GM19468 (cell line): ENCODE data around the gene NPW.

Source experiments
- ATAC-seq: cut with Tn5 transposase; IDR thresholded peaks from one replicate; pipeline ENCODE4 v1.9.1; 2021; ENCODE audit warnings: mild to moderate bottlenecking, moderate library complexity, moderate number of reproducible peaks; ENCODE audit not compliant: unreplicated experiment; ENCODE audit errors: extremely low read depth

Gene NPW

GRCh38 chr16:2015117-2015946, 4.3 kb upstream of the NPW start:
- no peak for ATAC-seq

DNA sequence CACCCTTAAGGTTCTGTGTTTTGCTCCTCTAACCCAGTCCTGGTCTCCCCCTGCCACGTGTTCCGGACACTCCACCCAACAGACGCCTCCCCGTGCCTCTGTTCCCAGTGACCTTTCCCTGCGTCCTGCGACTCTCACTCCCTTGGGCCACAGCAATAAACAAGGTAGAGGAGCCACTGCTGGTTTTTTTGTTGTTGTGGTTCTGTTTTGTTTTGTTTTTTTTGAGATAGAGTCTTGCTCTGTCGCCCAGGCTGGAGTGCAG, 3.7 kb upstream of the NPW start:
- no peak for ATAC-seq

DNA sequence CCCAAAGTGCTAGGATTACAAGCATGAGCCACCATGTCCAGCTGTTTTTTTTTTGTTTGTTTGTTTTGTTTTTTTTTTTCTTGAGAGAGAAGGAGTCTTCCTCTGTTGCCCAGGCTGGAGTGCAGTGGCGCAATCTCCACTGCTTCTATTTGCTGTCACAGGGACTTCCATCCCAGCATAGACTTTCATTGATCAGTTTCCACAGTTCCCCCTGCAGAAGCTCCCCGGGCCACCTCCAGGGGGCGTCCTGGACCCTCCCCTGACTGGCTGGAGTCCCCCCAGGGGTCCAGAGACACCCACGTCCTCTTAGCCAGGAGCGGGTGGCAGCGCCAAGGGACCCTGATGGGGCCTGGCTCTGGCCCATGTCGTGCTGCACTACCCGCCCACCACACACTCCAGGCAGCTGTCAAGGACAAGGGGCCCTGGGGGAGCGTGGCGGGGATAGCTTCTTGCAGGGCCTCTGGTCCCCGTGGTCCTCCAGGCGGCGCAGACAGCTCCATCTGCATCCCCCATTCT, 3.1 kb upstream of the NPW start:
- no peak for ATAC-seq

DNA sequence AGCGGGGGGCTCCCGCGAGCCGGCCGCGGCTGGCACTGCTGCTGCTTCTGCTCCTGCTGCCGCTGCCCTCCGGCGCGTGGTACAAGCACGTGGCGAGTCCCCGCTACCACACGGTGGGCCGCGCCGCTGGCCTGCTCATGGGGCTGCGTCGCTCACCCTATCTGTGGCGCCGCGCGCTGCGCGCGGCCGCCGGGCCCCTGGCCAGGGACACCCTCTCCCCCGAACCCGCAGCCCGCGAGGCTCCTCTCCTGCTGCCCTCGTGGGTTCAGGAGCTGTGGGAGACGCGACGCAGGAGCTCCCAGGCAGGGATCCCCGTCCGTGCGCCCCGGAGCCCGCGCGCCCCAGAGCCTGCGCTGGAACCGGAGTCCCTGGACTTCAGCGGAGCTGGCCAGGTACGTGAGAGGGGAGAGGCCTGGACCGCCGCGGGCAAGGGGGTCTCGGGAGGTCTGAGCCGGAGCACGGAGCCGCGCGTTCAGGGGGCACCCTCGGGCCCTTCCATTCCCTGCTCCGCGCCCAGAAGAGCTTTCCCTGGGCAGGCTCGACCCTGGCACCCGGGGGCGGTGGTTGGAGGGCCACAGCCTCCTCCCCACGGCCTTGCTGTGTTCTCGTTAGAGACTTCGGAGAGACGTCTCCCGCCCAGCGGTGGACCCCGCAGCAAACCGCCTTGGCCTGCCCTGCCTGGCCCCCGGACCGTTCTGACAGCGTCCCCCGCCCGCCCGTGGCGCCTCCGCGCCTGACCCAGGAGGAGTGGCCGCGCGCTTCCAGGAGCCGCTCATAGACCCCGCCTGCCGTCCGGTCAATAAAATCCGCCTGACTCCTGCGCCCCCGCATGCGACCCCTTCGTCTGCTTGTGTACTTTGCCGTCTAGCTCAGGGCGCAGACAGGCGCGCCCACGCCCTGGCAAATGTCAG, 591 bp downstream of the NPW start:
- no peak for ATAC-seq

GRCh38 chr16:2022723-2023091, 3.1 kb downstream of the NPW start:
- no peak for ATAC-seq

DNA sequence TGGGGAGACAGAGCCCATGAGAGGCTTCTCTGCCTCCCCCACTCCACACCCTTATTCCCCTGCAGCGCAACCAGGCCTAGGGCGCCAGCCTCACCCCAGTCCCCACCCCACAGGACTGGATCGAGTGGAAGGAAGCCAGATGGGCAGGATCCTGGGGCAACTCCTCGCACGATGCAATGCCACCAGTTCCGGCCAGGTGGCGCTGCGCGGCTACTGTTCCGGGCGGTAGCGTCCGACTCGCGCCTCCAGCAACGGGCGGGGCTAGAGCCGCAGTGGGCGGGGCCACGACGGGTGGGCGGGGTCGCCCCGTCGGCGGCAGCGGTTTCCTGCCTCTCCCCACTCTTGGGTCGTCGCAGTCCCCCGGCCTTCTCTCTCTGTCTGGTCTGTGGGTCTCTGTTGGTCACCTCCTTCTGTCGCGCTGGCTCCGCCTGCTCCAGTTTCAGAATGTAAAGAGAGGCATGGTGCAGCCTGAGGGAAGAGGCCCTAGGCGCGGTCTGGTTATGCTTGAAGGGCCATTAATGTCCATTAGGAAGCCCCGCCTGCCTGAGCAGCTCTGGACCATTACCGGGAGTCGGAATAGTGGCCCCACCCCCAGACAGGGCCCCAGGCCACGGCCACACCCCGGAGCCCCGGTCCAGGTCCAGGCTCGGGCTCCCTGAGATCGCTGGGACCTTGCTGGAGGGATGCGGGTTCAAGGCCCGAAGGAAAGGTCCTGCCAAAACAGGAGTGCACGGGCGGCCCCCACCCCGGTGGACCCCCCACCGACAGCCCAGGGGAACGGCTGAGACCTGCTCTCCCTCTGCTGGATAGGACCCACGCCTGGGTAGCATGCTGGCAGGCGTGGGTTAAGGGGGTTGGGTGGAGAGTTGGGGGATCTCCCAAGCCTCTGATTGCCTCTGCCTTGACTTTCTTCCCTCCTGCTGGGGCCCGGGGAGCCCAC, 3.8 kb downstream of the NPW start:
- ATAC-seq = no peak

- ATAC-seq = no peak
Observed at GRCh38 chr16:2024032-2024420, 4.4 kb downstream of the NPW start.

DNA sequence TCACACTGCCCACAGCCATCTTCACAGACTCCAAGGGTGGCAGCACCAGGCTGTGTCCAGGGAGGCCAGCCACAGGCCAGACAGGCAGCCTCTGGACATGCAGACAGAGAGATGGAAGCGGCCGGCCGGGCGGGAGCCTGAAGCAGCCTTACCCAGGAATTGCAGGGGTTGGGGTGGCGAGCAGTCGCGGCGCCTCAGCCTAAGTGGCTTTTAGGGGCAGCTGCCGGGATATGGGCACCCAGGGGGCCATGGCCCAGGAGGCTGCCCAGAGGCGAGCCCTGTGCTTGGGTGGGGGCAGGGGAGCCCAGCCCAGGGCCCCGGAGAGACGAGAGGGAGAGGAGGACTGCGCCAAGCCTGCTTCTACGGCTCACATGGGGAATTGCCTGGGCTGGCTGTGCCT, 5.7 kb downstream of the NPW start:
- ATAC-seq = no peak

DNA sequence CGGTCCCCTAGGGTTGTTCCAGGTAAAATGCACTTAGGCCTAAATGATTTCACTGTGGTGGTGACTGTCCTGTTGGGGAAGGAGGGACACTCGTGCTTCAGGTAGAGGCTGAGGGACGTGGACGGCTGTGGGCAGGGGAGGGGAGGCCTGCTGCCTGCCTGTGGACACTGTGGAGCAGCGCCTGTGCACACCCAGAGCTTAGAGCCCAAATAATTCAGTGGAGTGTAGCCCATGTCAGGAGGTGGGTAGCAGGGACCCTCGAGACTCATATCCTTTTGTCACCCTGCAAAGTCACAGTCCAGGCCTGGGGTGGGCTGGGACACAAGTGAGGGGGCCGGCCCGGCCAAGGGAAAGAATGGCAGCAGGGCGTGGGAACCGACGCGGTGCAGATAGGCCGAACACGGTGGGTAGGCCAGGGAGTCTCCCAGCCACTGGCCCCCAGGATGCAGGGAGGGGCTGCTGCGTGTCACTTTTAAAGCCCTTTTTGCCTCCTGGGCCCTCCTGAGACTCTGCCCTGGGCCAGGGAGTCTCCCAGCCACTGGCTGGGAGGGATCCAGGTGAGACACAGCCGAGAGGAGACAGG, 6.4 kb downstream of the NPW start:
- no peak for ATAC-seq

DNA sequence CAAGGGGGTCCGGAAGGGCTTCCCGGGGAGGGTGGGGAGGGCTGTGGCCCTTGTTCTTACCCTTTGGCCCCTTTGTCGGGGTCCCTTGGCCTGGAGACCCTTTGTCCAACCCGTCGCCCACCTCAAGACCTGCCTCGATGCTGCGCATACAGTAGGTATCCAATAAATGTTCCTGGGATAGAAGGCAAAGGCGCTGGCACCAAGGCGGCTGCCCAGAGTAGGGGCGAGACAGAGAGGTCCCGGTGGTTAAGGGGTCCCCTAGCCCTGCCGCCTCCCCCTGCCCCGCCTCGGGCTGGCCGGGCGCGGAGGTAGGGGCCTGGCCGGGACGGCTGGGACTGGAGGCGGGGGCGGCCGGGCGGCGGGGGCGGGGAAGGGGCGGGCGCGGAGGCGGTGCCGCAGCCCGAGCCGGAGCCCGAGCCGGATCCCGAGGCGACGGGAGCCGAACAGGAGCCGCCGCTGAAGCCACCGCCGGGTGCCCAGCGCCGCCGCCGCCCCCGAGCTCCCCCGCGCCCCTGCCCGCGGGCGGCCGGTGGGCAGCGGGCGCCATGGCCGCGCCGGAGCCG, 7.0 kb downstream of the NPW start, which contains the start of gene NHERF2:
NHERF2 (plus strand) TSS at position 442 of the 563 bp plus-strand sequence; CDS start at position 546, 104 bp downstream.
- ATAC-seq = no peak

GRCh38 chr16:2027024-2028010, 7.7 kb downstream of the NPW start:
- no peak for ATAC-seq

GRCh38 chr16:2028146-2028545, 8.6 kb downstream of the NPW start:
- no peak for ATAC-seq

- no peak for ATAC-seq
Observed at GRCh38 chr16:2028620-2029220, 9.1 kb downstream of the NPW start.

GRCh38 chr16:2029350-2029749, 9.8 kb downstream of the NPW start:
- ATAC-seq = no peak

DNA sequence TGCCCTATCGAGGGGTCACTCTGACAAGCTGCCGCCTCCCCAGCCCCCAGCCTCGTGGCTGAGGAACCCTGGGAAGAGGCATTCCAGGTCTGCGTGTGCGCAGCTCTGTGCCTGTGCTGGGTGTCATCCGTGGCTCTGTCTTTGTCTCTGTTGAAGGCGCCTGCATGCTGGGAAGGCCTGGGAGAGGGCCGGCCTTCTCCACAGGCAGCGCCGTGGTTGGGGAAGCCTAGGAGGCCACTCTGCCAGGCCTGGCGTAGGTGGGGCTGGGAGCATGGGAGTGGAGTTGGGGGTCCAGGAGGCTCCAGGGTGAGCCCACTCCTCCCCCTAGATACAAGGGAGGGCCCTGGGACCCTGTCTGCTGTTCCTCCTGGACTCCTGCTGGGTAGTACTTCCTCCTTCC, 10.5 kb downstream of the NPW start:
- ATAC-seq = no peak

- no peak for ATAC-seq
Observed at GRCh38 chr16:2031081-2031577, 11.5 kb downstream of the NPW start.

- no peak for ATAC-seq
Observed at GRCh38 chr16:2032285-2033056, 12.9 kb downstream of the NPW start.
